ENCODE data around the gene EID2. TPM values are rescaled to one million over a fixed set of nuclear protein-coding genes. Genes with fewer than 3 reads are reported as not detected.

Gene EID2
- polyA plus RNA-seq, 1 donor (not counting 4 experiments of a cell fraction or from before 2014, with no cell fraction given): 12.9 TPM

GRCh38 chr19:39508629-39509028 lies 31.3 kb downstream of the EID2 start:
- H3K9me3 ChIP-seq (ENCODE audit: control insufficient read depth, low read depth, low read length): no peaks in the 10 kb centered on the region
- H3K36me3 ChIP-seq (ENCODE audit: control insufficient read depth in 2 of 2, extremely low read depth in 1 of 2, insufficient read depth in 2 of 2, low read length in 2 of 2): no peaks in the 10 kb centered on the region
- H3K27ac ChIP-seq (ENCODE audit: control insufficient read depth, insufficient read depth, low read length): no peak overlapping the region
- H3K27me3 ChIP-seq (ENCODE audit: control insufficient read depth, extremely low read depth, insufficient read depth, low read length): peaks cover 41% of the 10 kb centered on the region
- no peak overlapping the region for H3K4me2 ChIP-seq (ENCODE audit: control insufficient read depth, extremely low read depth, insufficient read depth, low read depth, low read length)
- no peaks in the 10 kb centered on the region for H4K20me1 ChIP-seq (ENCODE audit: control insufficient read depth, extremely low read depth, insufficient read depth, low read length)
- DNase-seq (ENCODE audit: low read depth, low spot score) (no peak), FAIRE-seq (no peak)
- no peak overlapping the region for H3K4me3 ChIP-seq (ENCODE audit: control insufficient read depth in 2 of 3, extremely low read depth in 1 of 3, insufficient read depth in 2 of 3, low read depth in 1 of 3, low read length in 3 of 3)
- peaks cover 3% of the 10 kb centered on the region for H3K4me1 ChIP-seq (ENCODE audit: control insufficient read depth, extremely low read depth, insufficient read depth, low read length)
- peaks cover 2% of the 10 kb centered on the region for H3K9me1 ChIP-seq (ENCODE audit: control insufficient read depth, extremely low read depth, insufficient read depth, low read length)
- dilution Hi-C loops (cut with MboI; ENCODE audit: extremely low pct_ligation_motif_present, low sequenced_read_pairs): no loop called here
- no peak for TF ChIP-seq EZH2 (IDR thresholded peaks at IDR 0.05; ENCODE audit: low read length)
- TF ChIP-seq, protein P1, sequence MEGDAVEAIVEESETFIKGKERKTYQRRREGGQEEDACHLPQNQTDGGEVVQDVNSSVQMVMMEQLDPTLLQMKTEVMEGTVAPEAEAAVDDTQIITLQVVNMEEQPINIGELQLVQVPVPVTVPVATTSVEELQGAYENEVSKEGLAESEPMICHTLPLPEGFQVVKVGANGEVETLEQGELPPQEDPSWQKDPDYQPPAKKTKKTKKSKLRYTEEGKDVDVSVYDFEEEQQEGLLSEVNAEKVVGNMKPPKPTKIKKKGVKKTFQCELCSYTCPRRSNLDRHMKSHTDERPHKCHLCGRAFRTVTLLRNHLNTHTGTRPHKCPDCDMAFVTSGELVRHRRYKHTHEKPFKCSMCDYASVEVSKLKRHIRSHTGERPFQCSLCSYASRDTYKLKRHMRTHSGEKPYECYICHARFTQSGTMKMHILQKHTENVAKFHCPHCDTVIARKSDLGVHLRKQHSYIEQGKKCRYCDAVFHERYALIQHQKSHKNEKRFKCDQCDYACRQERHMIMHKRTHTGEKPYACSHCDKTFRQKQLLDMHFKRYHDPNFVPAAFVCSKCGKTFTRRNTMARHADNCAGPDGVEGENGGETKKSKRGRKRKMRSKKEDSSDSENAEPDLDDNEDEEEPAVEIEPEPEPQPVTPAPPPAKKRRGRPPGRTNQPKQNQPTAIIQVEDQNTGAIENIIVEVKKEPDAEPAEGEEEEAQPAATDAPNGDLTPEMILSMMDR (optimal IDR thresholded peaks at IDR 0.05 in 1 of 3, IDR thresholded peaks at IDR 0.05 in 1 of 3, conservative IDR thresholded peaks at IDR 0.05 in 1 of 3; ENCODE audit: extremely low read depth in 1 of 3, insufficient read depth in 2 of 3, low read length in 3 of 3): no peak
- no peak overlapping the region for H2AFZ ChIP-seq (ENCODE audit: control insufficient read depth, low read length)
- no peaks in the 10 kb centered on the region for H3K79me2 ChIP-seq (ENCODE audit: control insufficient read depth, insufficient read depth, low read length)
- no peak overlapping the region for H3K9ac ChIP-seq (ENCODE audit: control insufficient read depth, extremely low read depth, insufficient read depth, low read length)

- H3K9me3 ChIP-seq (ENCODE audit: control insufficient read depth, low read depth, low read length): no peaks in the 10 kb centered on the region
- no peaks in the 10 kb centered on the region for H3K36me3 ChIP-seq (ENCODE audit: control insufficient read depth in 2 of 2, extremely low read depth in 1 of 2, insufficient read depth in 2 of 2, low read length in 2 of 2)
- no peaks in the 10 kb centered on the region for H4K20me1 ChIP-seq (ENCODE audit: control insufficient read depth, extremely low read depth, insufficient read depth, low read length)
- H3K9ac ChIP-seq (ENCODE audit: control insufficient read depth, extremely low read depth, insufficient read depth, low read length): peak overlapping the region; percentile 47
- no peak overlapping the region for H3K27ac ChIP-seq (ENCODE audit: control insufficient read depth, insufficient read depth, low read length)
- peak overlapping the region; percentile 89 for H2AFZ ChIP-seq (ENCODE audit: control insufficient read depth, low read length)
- no peaks in the 10 kb centered on the region for H3K79me2 ChIP-seq (ENCODE audit: control insufficient read depth, insufficient read depth, low read length)
- FAIRE-seq: no peak
- H3K9me1 ChIP-seq (ENCODE audit: control insufficient read depth, extremely low read depth, insufficient read depth, low read length): peaks cover 2% of the 10 kb centered on the region
- dilution Hi-C loops (cut with MboI; ENCODE audit: extremely low pct_ligation_motif_present, low sequenced_read_pairs): no loop called here
- peaks cover 3% of the 10 kb centered on the region for H3K4me1 ChIP-seq (ENCODE audit: control insufficient read depth, extremely low read depth, insufficient read depth, low read length)
- no peak for DNase-seq (ENCODE audit: low read depth, low spot score)
- peak overlapping the region; percentile 37 to 68 (median 56) for H3K4me3 ChIP-seq (ENCODE audit: control insufficient read depth in 2 of 3, extremely low read depth in 1 of 3, insufficient read depth in 2 of 3, low read depth in 1 of 3, low read length in 3 of 3)
- H3K4me2 ChIP-seq (ENCODE audit: control insufficient read depth, extremely low read depth, insufficient read depth, low read depth, low read length): peak overlapping the region; percentile 68
- peaks cover 41% of the 10 kb centered on the region for H3K27me3 ChIP-seq (ENCODE audit: control insufficient read depth, extremely low read depth, insufficient read depth, low read length)
- peak; percentile 17 for TF ChIP-seq EZH2 (IDR thresholded peaks at IDR 0.05; ENCODE audit: low read length)
- TF ChIP-seq, protein P1 (optimal IDR thresholded peaks at IDR 0.05 in 1 of 3, IDR thresholded peaks at IDR 0.05 in 1 of 3, conservative IDR thresholded peaks at IDR 0.05 in 1 of 3; ENCODE audit: extremely low read depth in 1 of 3, insufficient read depth in 2 of 3, low read length in 3 of 3): no peak
Measured at GRCh38 chr19:39507715-39508364, 32.1 kb downstream of the EID2 start.
